ENCODE data around the gene ADAMTSL5.

DNA sequence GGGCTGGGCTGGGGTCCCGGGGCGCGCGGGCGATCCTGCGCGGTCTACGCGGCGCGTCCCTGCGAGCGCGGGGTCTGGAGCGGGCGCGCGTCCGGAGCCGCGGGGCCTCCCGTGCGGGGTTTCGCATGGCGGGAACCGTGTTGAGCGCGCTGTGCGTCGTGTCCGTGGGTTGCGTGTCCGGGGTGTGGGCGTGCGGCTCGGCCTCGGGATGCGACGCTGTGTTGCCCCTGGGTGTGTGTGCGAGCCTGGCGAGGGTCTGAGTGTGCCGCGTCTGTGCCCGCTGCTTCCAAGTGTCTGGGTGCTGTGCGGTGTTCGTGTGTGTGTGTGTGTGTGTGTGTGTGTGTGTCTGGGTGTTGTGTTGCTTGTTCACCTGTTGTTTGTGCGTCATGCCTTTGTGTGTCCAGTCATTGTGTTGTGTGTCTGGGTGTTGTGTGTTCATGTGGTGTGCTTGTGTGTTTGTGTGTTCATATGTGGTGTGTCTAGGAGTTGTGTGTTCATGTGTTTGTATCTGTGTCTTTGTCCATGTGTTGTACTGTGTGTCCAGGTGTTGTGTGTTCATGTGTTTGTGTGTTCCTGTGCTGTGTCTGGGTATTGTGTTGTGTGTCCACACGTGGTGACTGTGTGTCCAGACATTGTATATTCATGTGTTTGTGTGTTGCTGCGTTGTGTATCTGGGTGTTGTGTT lies 11.6 kb upstream of the ADAMTSL5 start:
- TF ChIP-seq, protein P1, sequence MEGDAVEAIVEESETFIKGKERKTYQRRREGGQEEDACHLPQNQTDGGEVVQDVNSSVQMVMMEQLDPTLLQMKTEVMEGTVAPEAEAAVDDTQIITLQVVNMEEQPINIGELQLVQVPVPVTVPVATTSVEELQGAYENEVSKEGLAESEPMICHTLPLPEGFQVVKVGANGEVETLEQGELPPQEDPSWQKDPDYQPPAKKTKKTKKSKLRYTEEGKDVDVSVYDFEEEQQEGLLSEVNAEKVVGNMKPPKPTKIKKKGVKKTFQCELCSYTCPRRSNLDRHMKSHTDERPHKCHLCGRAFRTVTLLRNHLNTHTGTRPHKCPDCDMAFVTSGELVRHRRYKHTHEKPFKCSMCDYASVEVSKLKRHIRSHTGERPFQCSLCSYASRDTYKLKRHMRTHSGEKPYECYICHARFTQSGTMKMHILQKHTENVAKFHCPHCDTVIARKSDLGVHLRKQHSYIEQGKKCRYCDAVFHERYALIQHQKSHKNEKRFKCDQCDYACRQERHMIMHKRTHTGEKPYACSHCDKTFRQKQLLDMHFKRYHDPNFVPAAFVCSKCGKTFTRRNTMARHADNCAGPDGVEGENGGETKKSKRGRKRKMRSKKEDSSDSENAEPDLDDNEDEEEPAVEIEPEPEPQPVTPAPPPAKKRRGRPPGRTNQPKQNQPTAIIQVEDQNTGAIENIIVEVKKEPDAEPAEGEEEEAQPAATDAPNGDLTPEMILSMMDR (IDR thresholded peaks at IDR 0.05), result no peak
- TF ChIP-seq POLR2AphosphoS5 (IDR thresholded peaks at IDR 0.05), result no peak

Data from suprapubic skin (tissue), 3 donors.